ENCODE results near the gene NIF3L1.
"Not testable (repeated sequence)": the region's sequence is repeated elsewhere in the genome, so short reads cannot be mapped to it uniquely, and the experiment has no call there.

DNA sequence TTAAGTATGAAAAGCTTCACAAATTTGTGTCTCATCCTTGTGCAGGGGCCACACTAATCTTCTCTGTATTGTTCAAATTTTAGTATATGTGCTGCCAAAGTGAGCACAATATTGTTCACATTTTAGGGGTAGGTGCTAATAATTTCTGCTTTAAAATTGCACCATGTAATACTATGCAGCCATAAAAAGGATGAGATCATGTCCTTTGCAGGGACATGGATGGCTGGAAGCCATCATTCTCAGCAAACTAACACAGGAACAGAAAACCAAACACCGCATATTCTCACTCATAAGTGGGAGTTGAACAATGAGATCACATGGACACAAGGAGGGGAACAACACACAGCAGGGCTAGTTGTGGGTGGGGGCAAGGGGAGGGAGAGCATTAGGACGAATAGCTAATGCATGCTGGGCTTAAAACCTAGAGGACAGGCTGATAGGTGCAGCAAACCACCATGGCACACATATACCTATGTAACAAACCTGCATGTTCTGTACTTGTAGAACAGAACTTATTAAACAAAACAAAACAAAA is 7.4 kb upstream of the NIF3L1 start:
- TF ChIP-seq, protein P1, sequence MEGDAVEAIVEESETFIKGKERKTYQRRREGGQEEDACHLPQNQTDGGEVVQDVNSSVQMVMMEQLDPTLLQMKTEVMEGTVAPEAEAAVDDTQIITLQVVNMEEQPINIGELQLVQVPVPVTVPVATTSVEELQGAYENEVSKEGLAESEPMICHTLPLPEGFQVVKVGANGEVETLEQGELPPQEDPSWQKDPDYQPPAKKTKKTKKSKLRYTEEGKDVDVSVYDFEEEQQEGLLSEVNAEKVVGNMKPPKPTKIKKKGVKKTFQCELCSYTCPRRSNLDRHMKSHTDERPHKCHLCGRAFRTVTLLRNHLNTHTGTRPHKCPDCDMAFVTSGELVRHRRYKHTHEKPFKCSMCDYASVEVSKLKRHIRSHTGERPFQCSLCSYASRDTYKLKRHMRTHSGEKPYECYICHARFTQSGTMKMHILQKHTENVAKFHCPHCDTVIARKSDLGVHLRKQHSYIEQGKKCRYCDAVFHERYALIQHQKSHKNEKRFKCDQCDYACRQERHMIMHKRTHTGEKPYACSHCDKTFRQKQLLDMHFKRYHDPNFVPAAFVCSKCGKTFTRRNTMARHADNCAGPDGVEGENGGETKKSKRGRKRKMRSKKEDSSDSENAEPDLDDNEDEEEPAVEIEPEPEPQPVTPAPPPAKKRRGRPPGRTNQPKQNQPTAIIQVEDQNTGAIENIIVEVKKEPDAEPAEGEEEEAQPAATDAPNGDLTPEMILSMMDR (conservative IDR thresholded peaks at IDR 0.05): not testable (repeated sequence)
- not testable (repeated sequence) for TF ChIP-seq EZH2 (IDR thresholded peaks at IDR 0.05; ENCODE audit: low read depth)
